UCSD-AML1 (cell line): Measurements from ENCODE around the gene RBM3.
A peak's percentile ranks its signal among the peaks of the same experiment; 100 is the strongest.
"Not testable (repeated sequence)": the region's sequence is repeated elsewhere in the genome, so short reads cannot be mapped to it uniquely, and the experiment has no call there.

ENCODE experiments used
- DNase-seq: peaks from one replicate; lab custom pipeline; 2025; ENCODE audit not compliant: unreplicated experiment; lab: John Stamatoyannopoulos, UW

RBM3 gene

GRCh38 chrX:48574270-48575266, at the start of gene RBM3:
TSS of gene RBM3 (plus strand) at chrX:48574484. CDS start at chrX:48575181, 697 bp downstream.
- DNase-seq, result peak; percentile 89

GRCh38 chrX:48525853-48526252, 48.4 kb upstream of the RBM3 start:
- not testable (repeated sequence) for DNase-seq

- no peak for DNase-seq
Measured at GRCh38 chrX:48530736-48531135, 43.5 kb upstream of the RBM3 start.

- no peak for DNase-seq
Measured at GRCh38 chrX:48531358-48531959, 42.8 kb upstream of the RBM3 start.

- DNase-seq, result no peak
Measured at GRCh38 chrX:48532161-48532560, 42.1 kb upstream of the RBM3 start.

GRCh38 chrX:48533165-48533564, 41.1 kb upstream of the RBM3 start:
- no peak for DNase-seq

GRCh38 chrX:48538641-48539344, 35.5 kb upstream of the RBM3 start:
- DNase-seq, result no peak

GRCh38 chrX:48539345-48540027, 34.8 kb upstream of the RBM3 start, which contains the start of gene TBC1D25:
TSS of gene TBC1D25 (plus strand) at chrX:48539714. CDS start at chrX:48539798, 84 bp downstream.
- peak; percentile 95 for DNase-seq

GRCh38 chrX:48540028-48540375, 34.3 kb upstream of the RBM3 start:
- DNase-seq, result peak; percentile 67

- DNase-seq, result no peak
Measured at GRCh38 chrX:48540480-48540879, 33.8 kb upstream of the RBM3 start.

GRCh38 chrX:48541140-48541814, 33.0 kb upstream of the RBM3 start:
- no peak for DNase-seq

GRCh38 chrX:48548871-48549270, 25.4 kb upstream of the RBM3 start:
- no peak for DNase-seq

- not testable (repeated sequence) for DNase-seq
Measured at GRCh38 chrX:48555731-48556325, 18.5 kb upstream of the RBM3 start.

- no peak for DNase-seq
Measured at GRCh38 chrX:48558271-48558670, 16.0 kb upstream of the RBM3 start.

GRCh38 chrX:48559636-48560035, 14.6 kb upstream of the RBM3 start:
- DNase-seq, result no peak

- no peak for DNase-seq
Measured at GRCh38 chrX:48560056-48560455, 14.2 kb upstream of the RBM3 start.

GRCh38 chrX:48560681-48561080, 13.6 kb upstream of the RBM3 start:
- no peak for DNase-seq

GRCh38 chrX:48569958-48570357, 4.3 kb upstream of the RBM3 start:
- DNase-seq, result peak; percentile 16

GRCh38 chrX:48573690-48574269, 504 bp upstream of the RBM3 start:
- no peak for DNase-seq

- no peak for DNase-seq
Measured at GRCh38 chrX:48575642-48576041, 1.4 kb downstream of the RBM3 start.
